ENCODE data around the gene MS4A10.

DNA sequence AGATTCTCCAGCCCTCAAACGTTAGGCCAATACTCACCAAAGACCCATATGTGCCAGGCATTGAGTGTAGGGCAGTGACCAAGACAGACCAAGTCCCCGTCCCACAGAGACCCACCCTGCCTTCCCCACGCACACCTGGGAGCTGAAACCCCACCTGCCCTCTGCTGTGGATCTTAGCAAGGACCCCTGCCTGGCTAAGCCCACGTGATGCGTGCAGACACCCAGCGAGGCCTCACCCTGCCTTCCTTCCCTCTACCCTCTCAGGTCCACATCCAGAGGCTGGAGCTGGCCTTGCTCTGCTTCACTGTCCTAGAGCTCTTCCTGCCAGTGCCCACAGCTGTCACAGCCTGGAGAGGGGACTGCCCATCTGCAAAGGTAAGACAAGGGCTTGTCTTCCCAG, 10.2 kb downstream of the MS4A10 start:
- TF ChIP-seq, protein P1, sequence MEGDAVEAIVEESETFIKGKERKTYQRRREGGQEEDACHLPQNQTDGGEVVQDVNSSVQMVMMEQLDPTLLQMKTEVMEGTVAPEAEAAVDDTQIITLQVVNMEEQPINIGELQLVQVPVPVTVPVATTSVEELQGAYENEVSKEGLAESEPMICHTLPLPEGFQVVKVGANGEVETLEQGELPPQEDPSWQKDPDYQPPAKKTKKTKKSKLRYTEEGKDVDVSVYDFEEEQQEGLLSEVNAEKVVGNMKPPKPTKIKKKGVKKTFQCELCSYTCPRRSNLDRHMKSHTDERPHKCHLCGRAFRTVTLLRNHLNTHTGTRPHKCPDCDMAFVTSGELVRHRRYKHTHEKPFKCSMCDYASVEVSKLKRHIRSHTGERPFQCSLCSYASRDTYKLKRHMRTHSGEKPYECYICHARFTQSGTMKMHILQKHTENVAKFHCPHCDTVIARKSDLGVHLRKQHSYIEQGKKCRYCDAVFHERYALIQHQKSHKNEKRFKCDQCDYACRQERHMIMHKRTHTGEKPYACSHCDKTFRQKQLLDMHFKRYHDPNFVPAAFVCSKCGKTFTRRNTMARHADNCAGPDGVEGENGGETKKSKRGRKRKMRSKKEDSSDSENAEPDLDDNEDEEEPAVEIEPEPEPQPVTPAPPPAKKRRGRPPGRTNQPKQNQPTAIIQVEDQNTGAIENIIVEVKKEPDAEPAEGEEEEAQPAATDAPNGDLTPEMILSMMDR (IDR thresholded peaks at IDR 0.05) = no peak
- TF ChIP-seq POLR2A (IDR thresholded peaks at IDR 0.05) = no peak
